Subcutaneous adipose tissue (tissue), 4 donors: Measurements from ENCODE around the gene GPC3. TPM values are rescaled to one million over a fixed set of nuclear protein-coding genes. Genes with fewer than 3 reads are reported as not detected.

Experiments
- CTCF ChIP-seq: fragments of 450-650 bp; IDR thresholded peaks from one replicate; pipeline ENCODE4 v1.5.1; 2016; ENCODE audit warnings: low read depth, mild to moderate bottlenecking, control low read depth, antibody characterized with exemption, moderate library complexity
- total RNA-seq, 4 donors: library from RNA; depleted of rRNA; stranded (reverse); fragments of >200 nt; gene quantifications; one replicate each; pipeline ENCODE4 v1.1.0, GENCODE V29; 2016

The GPC3 gene
- 100 to 1,000 TPM in 1 of 4 donors, 10 to 100 TPM in 3; 61.8 to 142 (median 84.5) TPM for total RNA-seq

GRCh38 chrX:133985164-133985966 is at the start of gene GPC3:
Gene GPC3, minus strand, starts transcription at chrX:133985594.
- no peak for TF ChIP-seq CTCF

- no peak for TF ChIP-seq CTCF
Observed at GRCh38 chrX:134032441-134032840, 47.0 kb upstream of the GPC3 start.

GRCh38 chrX:134026565-134027311 is 41.3 kb upstream of the GPC3 start:
- no peak for TF ChIP-seq CTCF

GRCh38 chrX:134025986-134026545 is 40.7 kb upstream of the GPC3 start:
- no peak for TF ChIP-seq CTCF

GRCh38 chrX:134024686-134025377 is 39.4 kb upstream of the GPC3 start:
- no peak for TF ChIP-seq CTCF

- no peak for TF ChIP-seq CTCF
Observed at GRCh38 chrX:134023851-134024281, 38.5 kb upstream of the GPC3 start.

GRCh38 chrX:134020910-134021309 is 35.5 kb upstream of the GPC3 start:
- TF ChIP-seq CTCF, result no peak
